CD4-positive, alpha-beta T cell treated with Interleukin-15 for 4 hours (primary cell): Measurements from ENCODE around the gene HOXC12.

Experiments
- DNase-seq: peaks from one replicate; pipeline ENCODE4 v3.0.0-alpha.2; 2020; ENCODE audit warnings: low spot score

Gene HOXC12

GRCh38 chr12:53956251-53956887 lies 1.7 kb downstream of the HOXC12 start:
- DNase-seq: no peak

DNA sequence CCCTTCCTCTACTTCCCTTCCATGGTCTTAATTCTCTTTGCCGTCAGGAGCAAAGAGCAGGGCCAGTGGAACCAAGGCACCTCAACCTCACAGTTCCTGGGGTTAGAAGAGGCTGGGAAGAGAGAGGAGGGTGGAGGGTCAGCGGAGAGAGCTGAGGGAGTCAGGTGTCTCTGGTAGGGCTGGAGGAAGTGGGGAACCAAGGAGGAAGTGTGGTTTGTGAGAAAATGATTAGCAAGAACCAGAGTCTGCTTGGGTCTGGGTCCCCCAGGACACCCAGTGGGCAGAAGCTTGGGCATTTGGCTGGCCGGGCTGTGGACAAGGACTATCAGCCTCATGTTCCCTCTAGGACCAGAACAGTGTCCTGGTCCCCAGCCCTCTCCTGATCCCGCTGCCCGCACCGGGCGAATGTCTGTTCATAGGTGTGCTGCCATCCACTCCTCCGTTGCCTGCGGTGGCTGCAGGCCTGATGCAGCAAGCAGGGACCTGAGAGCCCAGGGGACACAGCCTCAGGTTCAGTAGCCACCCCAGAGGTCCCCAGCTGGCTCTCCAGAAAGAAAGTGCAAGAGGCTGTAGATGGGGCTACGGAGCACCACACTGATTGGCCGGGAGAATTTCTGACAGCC lies 2.3 kb downstream of the HOXC12 start:
- DNase-seq: no peak

- no peak for DNase-seq
These were observed 3.4 kb downstream of the HOXC12 start for GRCh38 chr12:53958128-53958527.

DNA sequence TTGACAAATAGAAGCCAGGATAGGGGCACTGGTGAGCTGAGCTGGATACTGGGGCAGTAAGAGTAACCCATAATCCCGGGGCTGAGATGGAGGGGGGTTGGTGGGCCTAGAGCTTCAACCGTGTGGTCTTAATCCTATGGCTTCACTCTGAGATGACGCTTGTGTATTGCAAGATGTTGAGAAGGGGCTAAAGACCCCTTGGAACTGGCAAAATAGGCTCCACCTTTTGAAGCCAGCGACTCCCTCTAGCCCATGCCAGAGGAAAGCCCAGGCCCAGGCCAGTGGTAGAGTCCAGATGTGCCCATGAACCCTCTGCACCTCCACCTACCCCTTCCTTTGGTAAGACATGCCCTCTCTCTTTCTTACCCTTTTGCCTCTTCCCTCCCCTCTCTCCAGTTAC lies 4.6 kb downstream of the HOXC12 start:
- DNase-seq: no peak

DNA sequence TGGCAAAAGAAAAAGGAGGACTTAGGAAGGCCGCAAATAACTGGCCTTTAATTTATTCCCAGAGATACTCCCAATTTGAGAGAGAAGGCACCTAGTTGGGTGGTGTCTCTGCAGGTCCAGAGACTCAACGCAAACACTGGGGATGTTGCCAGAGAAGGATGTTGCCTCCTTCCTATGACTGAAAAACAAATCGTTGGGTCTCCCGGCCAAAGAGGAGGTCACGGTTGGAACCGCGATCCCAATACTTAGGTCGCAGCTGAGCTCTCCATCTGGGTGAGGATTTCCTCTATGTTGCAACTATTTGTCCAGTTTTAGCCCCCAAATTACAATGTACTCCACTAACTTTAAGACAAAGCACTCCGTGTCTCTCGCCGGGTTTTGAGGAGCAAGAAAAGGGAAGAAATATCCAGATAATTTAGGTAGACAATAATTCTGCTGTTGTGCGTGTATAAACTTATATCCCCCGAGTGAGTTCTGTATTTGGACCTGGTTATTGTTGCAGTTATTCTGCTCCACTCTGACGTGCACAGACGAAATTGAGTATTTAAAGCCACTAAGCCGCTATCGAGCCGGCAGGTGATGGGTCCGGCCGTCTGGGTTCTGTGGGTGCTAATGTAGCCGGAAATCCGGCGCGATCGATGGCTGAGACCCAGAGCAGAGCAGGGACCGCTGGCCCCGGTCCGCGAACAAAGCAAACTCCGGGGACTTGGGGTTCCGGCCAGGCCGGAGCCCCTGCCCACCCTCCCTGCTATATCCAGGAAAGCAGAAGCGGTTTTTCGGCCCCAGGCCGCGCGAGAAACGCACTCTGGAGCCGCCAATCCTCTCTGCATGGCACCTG lies 5.7 kb downstream of the HOXC12 start:
- DNase-seq: no peak

DNA sequence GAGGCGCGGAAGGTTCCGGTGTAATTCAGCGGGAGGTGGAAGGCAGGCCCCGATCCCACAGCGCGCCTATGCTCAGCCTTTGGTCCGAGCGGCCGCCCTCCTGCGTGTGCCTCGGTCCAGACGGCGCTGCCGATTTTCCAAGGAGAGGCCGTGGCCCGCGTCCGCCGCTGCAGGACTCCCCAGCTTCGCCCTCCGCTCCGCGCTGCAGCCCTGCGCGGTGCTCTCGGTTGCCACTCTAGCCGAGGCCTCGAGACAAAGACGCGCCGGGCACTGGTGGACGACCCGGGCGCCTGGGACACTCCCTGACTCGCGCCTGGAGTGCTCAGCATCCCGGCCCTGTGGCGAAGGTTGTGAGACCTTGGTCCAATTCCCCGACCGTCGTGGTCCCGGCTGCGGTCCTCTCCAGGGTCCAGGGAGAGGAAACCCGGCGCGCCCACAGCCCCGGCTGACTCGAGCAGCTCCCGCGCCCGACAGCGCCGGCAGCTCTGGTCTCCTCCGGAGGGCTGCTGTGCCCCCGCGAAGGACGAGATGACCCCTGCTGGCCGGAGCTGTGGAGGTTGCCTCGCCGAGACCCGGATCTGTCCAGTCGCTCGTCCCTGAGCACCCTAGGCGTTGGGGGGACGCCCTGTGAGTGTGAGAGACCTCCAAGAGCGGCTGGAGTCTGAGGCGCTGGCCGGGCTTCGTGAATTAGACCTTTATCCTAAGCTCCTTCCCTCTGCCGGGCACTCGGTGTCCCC lies 6.5 kb downstream of the HOXC12 start:
- DNase-seq: no peak

GRCh38 chr12:53963005-53963404 lies 8.3 kb downstream of the HOXC12 start:
- DNase-seq: no peak

DNA sequence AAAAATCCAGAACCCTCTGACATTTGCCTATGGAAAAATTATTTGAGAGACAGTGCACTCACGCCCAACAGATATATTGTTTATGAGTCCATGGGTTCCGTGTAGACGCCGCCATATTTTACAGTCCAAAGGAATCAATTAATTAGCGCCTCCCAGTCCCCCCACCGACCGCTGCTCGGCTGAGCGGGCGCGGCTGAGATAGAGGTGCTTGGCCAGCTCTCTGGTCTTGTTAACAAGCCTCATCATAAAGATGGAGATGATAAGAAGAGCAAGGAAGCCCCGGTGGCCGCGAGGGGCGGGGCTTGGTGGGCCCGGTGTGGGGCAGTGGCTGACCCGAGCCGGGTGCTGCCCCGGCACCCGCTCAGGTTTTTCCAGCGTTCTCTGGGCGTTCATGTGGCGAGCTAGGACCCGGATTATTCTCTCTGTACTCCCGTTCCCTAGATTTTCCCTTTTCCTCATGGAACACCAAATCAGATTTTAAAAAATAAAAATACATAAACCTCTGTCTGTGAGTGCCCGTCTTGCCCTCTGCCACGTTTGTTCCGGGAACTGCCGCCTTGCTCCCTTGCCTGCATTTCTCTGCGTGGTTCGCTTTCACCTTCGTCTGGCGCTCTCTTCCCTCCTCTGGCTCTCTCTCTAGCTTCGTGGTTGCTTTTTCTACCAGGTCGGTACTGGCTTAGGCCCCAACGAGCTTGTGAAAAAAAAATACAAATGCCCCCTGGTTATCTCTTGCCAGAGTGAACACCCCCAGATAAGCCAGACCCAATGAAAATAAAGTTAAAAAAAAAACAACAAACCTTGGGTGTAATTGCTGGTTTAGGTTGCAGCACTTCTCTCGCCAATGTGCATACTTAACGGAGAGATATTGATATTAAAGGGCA lies 9.0 kb downstream of the HOXC12 start:
- no peak for DNase-seq

- no peak for DNase-seq
These were observed 9.6 kb downstream of the HOXC12 start for GRCh38 chr12:53964315-53964713.

DNA sequence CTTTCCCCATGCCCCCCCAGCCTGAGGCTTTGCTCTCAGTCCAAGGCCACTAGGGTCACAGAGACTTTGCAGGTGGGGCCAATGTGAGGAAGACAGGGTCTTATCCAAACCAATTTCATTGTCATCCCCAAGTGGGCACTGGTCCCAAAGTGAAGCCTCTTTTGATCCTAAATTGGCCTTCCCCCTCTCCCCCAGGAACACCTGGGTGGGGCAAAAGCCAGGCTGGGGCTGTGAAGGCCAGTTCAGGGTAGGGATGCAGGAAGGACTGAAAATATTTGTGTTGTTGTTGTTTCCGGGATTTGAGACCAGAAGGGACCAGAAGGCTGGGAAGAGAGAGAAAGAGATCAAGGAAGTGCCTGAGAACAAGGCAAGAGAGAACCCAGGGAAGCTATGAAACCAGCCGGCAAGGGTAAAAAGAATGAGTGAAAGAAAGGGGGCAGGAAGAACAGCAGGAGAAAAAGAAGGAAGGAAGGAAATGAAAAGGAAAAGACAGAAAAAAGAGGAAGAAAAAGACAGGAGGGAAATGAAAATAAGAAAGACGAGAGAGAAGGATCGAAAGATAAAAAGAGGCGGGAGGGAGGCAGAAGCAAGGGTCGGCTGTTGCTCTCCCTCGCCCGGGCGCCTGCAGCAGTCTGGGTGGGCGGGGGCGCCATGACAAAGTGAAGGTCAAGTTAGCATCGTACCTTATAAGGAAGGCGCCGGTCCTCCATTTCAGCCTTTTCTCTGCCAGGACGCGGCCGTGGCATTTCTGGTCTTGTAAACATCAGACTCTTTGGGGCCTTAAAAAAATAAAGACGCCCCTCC lies 10.8 kb downstream of the HOXC12 start:
- DNase-seq: no peak

- no peak for DNase-seq
These were observed 11.3 kb downstream of the HOXC12 start for GRCh38 chr12:53966085-53966384.

DNA sequence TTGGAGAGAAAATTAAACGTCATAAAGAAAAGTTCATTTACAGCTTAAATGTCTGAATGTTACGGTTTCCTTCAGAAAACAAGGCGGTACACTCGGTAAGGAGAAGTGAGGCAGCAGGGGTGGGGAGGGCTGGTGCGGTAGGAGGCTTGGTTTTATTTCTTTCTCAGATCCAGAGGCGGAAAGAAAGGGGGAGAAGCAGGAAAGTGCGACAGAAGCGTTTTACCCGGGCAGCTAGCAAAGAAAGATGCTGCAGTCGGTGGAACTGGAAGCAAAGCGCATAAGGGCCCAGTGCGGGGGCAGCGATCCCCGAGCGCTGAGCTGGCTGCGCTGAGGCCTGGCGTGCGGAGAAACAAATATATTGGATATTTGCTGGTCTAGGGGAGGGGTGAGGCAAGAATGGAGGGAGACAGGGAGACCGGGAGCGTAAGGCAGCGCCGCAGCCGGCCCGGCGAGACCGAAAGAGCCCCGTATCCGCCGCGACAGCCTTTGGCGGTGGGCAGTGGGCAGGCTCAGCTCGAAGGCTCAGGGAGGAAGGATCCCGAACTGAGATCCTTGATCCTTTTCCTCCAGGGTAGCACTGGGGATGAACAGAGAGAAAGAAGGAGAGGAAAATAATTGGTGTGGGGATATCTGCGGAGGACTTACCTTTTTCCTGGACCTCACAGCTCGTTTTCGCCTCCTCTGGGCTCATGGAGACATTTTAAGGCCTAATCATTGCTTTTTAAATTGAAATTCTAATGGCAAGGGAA lies 11.9 kb downstream of the HOXC12 start:
- DNase-seq: no peak

GRCh38 chr12:53967421-53967925 lies 12.8 kb downstream of the HOXC12 start:
- DNase-seq: no peak

GRCh38 chr12:53968214-53969127 lies 13.8 kb downstream of the HOXC12 start:
- DNase-seq: no peak

DNA sequence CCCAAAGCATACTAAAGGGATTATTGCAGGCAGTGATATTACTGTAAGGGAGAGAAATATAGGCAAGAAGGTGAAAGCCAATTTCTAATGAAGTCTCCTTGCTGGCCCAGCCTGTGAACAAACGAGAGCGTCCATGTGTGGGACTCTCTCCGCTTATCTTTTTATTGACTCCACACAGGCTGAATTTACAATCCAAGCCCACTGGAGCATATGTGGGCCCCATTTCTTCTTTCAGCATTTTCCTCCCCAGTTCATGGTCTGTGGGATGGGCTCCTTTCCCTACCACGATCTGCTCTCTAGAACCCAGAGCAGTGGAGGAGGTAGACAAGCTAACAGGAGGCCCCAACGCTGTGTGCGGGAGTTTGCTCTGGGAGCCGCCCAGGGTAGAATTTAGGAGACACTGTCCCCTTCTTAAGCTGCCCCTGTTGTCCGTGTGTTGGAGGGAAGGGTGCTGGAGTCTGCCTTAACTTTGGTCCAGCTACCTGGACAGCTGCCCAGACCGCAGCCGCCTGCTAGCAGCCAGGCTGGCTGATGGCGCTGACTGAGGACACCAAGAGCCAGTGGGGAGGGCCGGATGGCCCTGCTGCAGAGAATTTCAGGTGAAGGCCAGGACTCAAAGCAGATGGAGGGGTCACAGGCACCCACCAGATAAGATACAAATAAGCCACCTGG lies 15.0 kb downstream of the HOXC12 start:
- no peak for DNase-seq

DNA sequence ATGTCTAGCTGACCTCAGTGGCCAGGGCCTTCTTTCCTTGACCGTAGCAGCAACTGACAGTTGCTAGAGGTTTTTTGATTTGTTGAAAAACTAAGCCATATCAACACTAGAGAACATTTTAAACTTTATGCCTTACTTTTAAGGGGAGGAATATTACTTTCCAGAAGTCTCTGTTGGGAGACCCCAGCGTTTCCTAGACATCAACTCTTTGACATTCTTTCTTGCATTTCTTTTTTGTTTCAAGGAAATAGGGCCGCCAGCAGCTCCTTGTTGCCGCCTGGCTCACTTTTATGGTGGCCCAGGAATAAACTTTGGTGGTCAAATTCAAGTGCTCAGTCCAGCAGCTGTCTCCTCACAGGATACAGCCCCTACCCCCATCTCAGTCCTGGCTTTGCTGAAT lies 15.7 kb downstream of the HOXC12 start:
- DNase-seq: no peak

DNA sequence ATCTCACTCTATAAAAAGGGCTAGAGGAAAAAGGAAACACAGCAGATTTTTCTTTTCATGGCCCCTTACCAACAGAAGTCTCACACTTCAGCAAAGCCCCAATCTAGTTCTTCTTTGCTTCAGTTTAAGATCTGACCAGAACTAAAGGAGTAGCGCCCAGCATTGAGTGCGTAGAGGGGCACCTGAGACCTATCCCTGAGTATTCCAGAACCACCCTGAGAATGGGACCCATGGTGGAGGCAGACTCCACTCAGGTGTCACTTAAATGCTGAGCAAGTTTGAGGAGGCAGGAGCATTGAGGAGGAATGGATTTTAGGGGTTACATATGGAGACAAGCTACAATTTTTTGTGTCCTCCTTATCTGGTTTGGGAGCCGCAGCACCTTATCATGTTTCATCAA lies 16.4 kb downstream of the HOXC12 start:
- DNase-seq: no peak

GRCh38 chr12:53971686-53972085 lies 17.0 kb downstream of the HOXC12 start:
- no peak for DNase-seq
